ENCODE data around the gene SEC14L2. TPM values are rescaled to one million over a fixed set of nuclear protein-coding genes. Genes with fewer than 3 reads are reported as not detected.
A peak's percentile ranks its signal among the peaks of the same experiment; 100 is the strongest.
"Not testable (repeated sequence)": the region's sequence is repeated elsewhere in the genome, so short reads cannot be mapped to it uniquely, and the experiment has no call there.

The SEC14L2 gene
- total RNA-seq, 1 donor from 2014 or later = 9.6 TPM

GRCh38 chr22:30439836-30440235 lies 43.0 kb downstream of the SEC14L2 start:
- no peaks in the 10 kb centered on the region for H3K36me3 Mint-ChIP-seq
- H3K4me3 Mint-ChIP-seq = no peak overlapping the region
- TF ChIP-seq, protein P1, sequence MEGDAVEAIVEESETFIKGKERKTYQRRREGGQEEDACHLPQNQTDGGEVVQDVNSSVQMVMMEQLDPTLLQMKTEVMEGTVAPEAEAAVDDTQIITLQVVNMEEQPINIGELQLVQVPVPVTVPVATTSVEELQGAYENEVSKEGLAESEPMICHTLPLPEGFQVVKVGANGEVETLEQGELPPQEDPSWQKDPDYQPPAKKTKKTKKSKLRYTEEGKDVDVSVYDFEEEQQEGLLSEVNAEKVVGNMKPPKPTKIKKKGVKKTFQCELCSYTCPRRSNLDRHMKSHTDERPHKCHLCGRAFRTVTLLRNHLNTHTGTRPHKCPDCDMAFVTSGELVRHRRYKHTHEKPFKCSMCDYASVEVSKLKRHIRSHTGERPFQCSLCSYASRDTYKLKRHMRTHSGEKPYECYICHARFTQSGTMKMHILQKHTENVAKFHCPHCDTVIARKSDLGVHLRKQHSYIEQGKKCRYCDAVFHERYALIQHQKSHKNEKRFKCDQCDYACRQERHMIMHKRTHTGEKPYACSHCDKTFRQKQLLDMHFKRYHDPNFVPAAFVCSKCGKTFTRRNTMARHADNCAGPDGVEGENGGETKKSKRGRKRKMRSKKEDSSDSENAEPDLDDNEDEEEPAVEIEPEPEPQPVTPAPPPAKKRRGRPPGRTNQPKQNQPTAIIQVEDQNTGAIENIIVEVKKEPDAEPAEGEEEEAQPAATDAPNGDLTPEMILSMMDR (conservative IDR thresholded peaks at IDR 0.05) = no peak
- H3K4me1 Mint-ChIP-seq (ENCODE audit: unreplicated experiment) = peaks cover 15% of the 10 kb centered on the region
- peaks cover 11% of the 10 kb centered on the region for H3K27me3 Mint-ChIP-seq
- no peak overlapping the region for H3K27ac Mint-ChIP-seq
- no peak for DNase-seq (ENCODE audit: extremely low spot score, unreplicated experiment)
- no peaks in the 10 kb centered on the region for H3K9me3 Mint-ChIP-seq

GRCh38 chr22:30441088-30441487 lies 44.3 kb downstream of the SEC14L2 start:
- H3K9me3 Mint-ChIP-seq = no peaks in the 10 kb centered on the region
- no peak overlapping the region for H3K27ac Mint-ChIP-seq
- peaks cover 14% of the 10 kb centered on the region for H3K4me1 Mint-ChIP-seq (ENCODE audit: unreplicated experiment)
- H3K27me3 Mint-ChIP-seq = peaks cover 11% of the 10 kb centered on the region
- no peak for DNase-seq (ENCODE audit: extremely low spot score, unreplicated experiment)
- no peak overlapping the region for H3K4me3 Mint-ChIP-seq
- TF ChIP-seq, protein P1 (conservative IDR thresholded peaks at IDR 0.05) = no peak
- H3K36me3 Mint-ChIP-seq = no peaks in the 10 kb centered on the region

- Mint-ChIP-seq H3K36me3 (no peaks in the 10 kb centered on the region), H3K4me1 (ENCODE audit: unreplicated experiment) (peaks cover 9% of the 10 kb centered on the region), H3K9me3 (no peaks in the 10 kb centered on the region), H3K27me3 (peaks cover 8% of the 10 kb centered on the region), H3K27ac (no peak overlapping the region), H3K4me3 (no peak overlapping the region)
- no peak for DNase-seq (ENCODE audit: extremely low spot score, unreplicated experiment)
- TF ChIP-seq, protein P1 (conservative IDR thresholded peaks at IDR 0.05) = peak; percentile 87
Measured at GRCh38 chr22:30444632-30445437, 48.0 kb downstream of the SEC14L2 start.

DNA sequence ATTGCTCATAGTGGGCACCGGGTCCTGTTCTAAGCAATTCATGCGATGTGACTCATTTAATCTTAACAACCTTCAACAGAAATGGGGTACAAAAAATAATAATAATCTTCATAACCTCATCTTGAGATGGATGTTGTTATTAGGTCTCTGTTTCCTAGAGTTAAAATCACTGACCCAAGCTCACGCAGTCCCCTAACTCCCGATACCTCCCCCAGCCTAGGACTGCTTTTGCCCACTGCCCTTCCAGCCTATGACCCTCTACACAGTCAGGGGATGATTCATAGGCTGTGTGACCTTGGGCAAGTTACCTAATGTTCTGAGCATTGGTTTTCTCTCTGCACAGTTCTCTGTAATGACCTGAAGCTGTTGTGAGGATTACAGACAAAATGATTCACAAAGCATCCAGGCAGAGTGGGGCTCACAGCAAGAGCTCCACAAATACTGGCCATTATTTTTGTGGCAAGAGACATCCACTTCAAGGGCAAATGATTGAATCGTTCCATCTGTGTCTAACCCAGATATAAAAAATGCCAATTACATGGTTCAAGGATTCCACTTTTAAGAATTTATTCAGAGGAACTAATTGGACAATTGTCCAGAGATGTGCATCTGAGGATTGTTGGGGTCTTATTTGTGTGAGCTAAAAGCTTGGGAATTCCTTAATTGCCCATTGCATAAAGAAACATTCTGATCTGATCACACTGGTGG lies 48.8 kb downstream of the SEC14L2 start:
- Mint-ChIP-seq H3K36me3 (no peaks in the 10 kb centered on the region), H3K4me1 (ENCODE audit: unreplicated experiment) (peaks cover 9% of the 10 kb centered on the region), H3K9me3 (no peaks in the 10 kb centered on the region), H3K27me3 (peaks cover 5% of the 10 kb centered on the region), H3K27ac (no peak overlapping the region), H3K4me3 (no peak overlapping the region)
- no peak for DNase-seq (ENCODE audit: extremely low spot score, unreplicated experiment)
- TF ChIP-seq, protein P1 (conservative IDR thresholded peaks at IDR 0.05) = peak; percentile 56

- Mint-ChIP-seq H3K9me3 (no peaks in the 10 kb centered on the region), H3K4me3 (no peak overlapping the region)
Measured at GRCh38 chr22:30447656-30448055, 50.8 kb downstream of the SEC14L2 start.

DNA sequence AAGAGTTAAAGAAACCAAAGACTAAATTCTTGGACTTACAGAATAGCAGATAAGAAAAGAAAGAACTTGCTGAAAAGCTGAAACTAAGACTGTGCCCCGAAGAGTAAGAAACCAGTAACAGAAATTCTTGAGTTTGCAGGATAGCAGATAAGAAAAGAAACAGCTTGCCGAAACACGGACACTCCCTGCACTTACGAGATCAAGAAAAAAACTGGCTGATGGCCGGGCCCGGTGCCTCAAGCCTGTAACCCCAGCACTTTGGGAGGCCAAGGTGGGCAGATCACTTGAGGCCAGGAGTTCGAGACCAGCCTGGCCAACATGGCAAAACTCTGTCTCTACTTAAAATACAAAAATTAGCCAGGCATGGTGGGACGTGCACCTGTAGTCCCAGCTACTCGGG lies 54.7 kb downstream of the SEC14L2 start:
- H3K4me3 Mint-ChIP-seq; H3K27me3 Mint-ChIP-seq; H3K36me3 Mint-ChIP-seq; H3K9me3 Mint-ChIP-seq; H3K27ac Mint-ChIP-seq; H3K4me1 Mint-ChIP-seq (ENCODE audit: unreplicated experiment); DNase-seq (ENCODE audit: extremely low spot score, unreplicated experiment): not testable (repeated sequence)

More at GRCh38 chr22:30447656-30448055, 50.8 kb downstream of the SEC14L2 start:
- Mint-ChIP-seq H3K27me3 (no peaks in the 10 kb centered on the region), H3K27ac (no peak overlapping the region), H3K4me1 (ENCODE audit: unreplicated experiment) (peaks cover 6% of the 10 kb centered on the region), H3K36me3 (no peaks in the 10 kb centered on the region)
- TF ChIP-seq, protein P1 (conservative IDR thresholded peaks at IDR 0.05) = no peak
- DNase-seq (ENCODE audit: extremely low spot score, unreplicated experiment) = no peak
